ENCODE data around the gene UBE3B.

- TF ChIP-seq, protein P1, sequence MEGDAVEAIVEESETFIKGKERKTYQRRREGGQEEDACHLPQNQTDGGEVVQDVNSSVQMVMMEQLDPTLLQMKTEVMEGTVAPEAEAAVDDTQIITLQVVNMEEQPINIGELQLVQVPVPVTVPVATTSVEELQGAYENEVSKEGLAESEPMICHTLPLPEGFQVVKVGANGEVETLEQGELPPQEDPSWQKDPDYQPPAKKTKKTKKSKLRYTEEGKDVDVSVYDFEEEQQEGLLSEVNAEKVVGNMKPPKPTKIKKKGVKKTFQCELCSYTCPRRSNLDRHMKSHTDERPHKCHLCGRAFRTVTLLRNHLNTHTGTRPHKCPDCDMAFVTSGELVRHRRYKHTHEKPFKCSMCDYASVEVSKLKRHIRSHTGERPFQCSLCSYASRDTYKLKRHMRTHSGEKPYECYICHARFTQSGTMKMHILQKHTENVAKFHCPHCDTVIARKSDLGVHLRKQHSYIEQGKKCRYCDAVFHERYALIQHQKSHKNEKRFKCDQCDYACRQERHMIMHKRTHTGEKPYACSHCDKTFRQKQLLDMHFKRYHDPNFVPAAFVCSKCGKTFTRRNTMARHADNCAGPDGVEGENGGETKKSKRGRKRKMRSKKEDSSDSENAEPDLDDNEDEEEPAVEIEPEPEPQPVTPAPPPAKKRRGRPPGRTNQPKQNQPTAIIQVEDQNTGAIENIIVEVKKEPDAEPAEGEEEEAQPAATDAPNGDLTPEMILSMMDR (IDR thresholded peaks at IDR 0.05) = no peak
- no peak for TF ChIP-seq POLR2A (IDR thresholded peaks at IDR 0.05)
- no peak for TF ChIP-seq POLR2AphosphoS5 (IDR thresholded peaks at IDR 0.05)
- TF ChIP-seq EP300 (IDR thresholded peaks at IDR 0.05) = no peak
Observed at GRCh38 chr12:109496306-109496705, 18.9 kb downstream of the UBE3B start.
